NCI-H2081 (cell line): ENCODE data around the gene DCST2.
"Not testable (repeated sequence)": the region's sequence is repeated elsewhere in the genome, so short reads cannot be mapped to it uniquely, and the experiment has no call there.

Source experiments
- DNase-seq, 2 experiments: peaks; one replicate each; lab custom pipeline; 2025; lab: John Stamatoyannopoulos, UW

Gene DCST2

DNA sequence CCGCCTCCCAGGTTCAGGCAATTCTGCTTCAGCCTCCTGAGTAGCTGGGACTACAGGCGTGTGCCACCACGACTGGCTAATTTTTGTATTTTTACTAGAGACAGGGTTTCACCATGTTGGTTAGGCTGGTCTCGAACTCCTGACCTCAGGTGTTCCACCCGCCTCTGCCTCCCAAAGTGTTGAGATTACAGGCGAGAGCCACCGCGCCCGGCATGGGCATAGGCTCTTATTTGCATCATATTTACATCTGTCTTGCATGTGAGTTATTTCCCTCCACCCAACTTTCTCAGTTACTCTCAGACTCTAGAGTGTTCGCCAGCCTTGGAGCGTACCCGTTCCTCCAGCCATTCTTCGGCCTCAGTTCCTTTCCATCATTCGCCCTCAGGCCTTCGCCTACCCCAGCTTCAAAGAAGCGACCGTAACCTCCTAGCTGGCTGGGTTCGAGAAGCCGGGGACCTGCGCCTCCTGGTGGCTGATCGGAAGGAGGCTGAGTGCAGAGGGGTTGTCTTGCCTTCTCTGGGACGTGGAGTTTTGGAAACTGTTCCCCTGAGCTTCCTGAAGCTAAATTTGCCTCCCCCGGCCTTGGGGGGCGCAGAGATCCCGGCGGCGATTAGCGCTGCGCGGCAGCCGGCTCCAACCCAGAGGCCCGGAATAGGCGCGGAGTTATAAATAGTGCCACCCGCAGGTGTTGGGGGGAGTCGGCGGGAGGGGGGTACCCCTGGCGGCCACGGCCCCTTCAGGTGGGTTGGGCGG is 34.6 kb downstream of the DCST2 start:
- DNase-seq: peak; percentile 77 to 82

DNA sequence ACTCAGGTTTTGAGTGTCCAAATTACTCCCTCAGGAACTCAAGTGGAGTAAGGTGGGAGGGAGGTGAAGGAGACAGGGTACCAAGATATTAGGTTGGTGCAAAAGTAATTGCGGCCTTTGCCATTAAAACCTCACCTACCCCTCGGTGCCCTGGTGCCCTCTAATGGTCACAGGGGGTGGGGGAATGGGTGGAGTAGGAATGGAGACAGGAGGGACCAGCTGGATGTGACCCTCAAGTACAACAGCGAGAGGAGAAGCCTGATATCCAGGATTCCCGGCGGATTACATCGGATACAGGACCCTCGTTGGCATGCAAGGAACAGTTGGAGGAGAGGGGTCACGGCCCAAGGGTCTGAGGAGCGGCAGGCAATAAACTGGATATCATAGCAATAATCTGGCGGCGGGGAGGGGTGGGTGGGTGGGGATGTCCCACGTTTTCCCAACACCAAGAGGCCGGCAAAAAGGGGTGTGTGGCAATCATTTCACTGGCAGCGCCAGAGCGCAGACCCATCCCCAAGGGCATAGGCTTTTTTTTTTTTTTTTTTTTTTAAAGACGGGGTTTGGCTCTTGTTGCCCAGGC is 35.3 kb downstream of the DCST2 start:
- no peak for DNase-seq

DNA sequence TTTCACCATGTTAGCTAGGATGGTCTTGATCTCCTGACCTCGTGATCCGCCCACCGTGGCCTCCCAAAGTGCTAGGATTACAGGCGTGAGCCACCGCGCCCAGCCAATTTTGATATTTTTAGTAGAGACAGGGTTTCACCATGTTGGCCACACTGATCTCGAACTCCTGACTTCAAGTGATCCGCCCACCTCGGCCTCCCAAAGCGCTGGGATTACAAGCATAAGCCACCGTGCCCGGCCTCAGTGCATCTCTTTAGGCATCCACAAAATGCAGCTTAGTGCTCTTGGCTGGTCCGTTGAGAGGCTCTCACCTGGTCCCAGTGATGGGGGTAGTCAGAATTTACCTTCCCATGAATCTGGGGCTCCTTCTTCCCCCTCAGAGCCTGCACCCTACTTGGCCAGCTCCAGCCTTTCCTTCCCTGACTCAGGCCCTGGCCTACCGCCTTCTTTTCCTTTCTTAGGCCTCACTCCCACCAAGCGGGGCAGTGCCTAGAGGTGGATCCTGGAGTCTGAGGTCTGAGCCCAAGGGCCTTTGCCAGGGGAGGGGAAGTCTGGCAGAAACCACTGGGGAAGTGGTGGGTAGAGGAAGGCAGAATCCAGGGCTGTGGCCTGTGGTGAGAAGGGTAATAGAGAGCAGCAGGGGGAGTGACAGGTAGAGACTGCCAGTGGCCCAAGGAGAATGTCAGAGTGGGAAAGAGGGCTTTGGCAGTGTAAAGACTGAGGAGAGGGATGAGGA is 36.4 kb downstream of the DCST2 start:
- no peak for DNase-seq

DNA sequence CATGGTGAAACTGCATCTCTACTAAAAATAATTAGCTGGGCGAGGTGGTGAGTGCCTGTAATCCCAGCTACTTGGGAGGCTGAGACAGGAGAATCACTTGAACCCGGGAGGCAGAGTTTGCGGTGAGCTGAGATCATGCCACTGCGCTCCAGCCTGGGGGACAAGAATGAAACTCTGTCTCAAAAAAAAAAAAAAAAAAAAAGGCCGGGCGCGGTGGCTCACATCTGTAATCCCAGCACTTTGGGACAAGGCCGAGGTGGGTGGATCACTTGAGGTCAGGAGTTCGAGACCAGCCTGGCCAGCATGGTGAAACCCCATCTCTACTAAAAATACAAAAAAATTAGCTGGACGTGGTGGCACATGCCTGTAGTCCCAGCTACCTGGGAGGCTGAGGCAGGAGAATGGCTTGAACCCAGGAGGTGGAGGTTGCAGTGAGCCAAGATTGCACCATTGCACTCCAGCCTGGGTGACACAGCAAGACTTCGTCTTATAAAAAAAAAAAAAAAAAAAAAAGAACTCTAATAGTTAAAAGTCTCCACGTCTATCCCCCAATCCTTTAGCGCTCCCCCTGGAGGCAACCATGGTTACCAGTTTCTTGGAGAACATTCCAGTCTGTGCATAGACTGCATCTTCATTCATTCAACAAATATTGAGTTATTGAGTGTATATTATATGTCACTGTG is 38.1 kb downstream of the DCST2 start:
- not testable (repeated sequence) for DNase-seq

DNA sequence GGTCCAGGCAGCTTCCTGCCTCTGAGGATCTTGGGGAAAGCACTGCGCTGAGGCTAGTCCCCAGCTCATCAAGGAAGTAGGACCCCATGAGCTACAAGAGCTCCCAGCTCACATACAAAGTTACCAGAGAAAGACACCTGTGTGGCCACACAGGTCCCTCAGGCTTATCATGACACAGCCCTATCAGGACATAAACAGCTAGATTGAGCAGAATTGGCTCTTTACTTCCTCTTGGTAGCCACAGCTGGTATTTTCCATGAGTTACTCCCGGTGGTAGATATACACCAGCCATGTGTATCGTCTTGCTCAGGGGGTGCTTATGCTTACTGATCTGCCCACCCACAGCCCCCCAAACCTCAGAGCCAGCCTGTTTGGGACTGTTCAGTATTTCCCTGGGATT is 39.0 kb downstream of the DCST2 start:
- DNase-seq: no peak

DNA sequence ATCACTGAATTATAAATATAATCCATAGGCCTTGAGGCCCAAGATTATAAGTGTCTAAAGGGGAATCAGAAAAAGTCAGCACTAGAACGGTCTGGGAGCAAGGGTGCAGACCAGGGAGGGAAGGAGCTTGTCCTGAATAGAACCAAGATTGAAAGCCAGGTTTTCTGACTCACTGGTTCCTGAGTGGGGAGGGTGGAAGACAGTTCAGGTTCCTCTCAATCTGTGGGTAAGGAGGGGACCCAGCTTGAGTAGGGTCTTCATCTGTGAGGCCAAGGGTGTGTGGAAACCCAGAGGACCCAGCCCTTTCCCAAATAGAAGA is 39.4 kb downstream of the DCST2 start:
- DNase-seq: no peak

DNA sequence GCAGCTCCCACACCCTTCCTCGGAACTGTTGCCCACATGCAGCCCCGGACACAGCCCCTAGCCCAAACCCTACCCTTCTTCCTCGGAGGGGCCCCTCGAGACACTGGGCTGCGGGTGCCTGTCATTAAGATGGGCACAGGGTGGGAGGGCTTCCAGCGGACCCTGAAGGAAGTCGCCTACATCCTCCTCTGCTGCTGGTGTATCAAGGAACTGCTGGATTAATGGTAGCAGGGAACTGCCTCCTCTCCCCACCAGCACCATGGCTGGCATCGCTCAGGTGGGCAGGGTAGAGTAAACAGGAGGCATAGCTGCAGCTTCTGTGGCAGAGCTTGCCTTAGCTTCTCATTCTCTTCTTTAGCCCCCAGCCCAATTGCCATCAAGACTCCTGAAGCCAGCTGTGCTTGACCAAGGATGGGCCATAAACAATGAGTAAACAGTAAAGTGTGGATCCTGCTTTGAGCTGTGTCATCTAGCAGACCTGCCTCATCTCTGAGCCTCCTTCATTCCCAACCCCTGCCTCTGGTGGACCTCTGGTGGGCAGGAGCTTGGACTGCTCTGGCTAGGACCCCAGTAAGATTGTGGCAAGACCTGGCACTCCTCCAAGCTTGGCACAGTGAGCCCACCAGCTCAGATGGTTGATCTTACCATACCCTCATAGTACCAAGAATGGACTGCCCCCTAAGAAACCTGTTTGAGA is 39.9 kb downstream of the DCST2 start, which contains the start of gene LENEP:
Gene LENEP (plus strand): TSS at position 15 of the 697 bp plus-strand sequence. CDS start 22 bp downstream, at position 37.
- DNase-seq: no peak

DNA sequence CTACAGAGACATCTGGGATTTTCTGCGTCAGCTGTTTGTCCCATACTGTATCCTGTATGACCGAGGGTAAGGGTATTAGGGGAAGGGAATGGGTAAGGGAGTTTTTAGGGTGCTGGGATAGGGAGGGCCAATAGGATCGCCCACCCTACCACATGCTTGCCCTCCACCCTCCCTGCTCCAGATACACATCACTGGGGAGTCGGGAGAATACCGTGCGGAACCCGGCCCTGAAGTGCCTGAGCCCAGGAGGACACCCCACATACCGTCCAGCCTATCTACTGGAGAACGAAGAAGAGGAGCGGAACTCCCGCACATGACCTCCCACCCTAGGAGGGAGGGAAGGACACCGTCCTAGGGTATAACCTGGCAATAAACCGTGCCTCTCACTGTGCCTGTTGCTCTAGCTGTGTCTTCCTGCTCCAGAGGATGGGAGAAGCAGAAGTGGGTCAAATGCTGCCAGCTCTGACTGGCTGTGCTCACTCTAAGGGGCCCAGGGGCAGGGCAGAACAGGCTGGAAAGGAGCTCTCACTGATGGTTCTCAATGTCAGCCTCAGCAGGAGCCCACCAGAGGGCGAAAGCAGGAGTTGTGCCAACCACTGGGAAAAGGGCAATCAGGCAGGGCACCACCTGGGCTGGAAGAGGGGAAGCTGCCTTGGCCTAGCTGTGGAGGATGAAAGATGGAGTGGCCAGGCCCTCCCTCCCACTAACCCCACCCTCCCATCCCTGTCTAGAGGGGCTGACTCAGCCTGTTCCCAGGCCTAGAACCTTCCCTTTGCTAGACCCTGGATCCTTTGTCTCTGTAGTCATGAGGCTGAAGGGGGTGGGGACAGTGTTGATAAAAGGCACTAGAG is 40.6 kb downstream of the DCST2 start:
- DNase-seq: peak in 1 of 2 experiments; percentile 19

DNA sequence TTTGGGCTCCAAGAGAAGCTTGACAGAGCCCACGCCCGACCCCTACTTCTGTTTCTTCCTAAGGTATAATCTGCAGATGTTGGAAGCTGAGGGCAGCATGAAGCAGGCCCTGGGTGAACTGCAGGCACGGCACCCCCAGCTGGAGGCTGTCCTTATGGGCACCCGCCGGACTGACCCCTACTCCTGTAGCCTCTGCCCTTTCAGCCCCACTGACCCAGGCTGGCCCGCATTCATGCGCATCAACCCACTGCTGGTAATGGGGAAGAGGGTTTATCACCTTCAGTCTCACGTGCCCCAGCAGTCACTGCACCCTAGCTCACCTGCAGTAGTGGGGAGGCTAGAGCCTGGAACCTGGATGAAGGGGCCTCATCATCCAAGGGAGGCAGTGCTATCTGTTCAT is 43.3 kb downstream of the DCST2 start:
- DNase-seq: no peak

DNA sequence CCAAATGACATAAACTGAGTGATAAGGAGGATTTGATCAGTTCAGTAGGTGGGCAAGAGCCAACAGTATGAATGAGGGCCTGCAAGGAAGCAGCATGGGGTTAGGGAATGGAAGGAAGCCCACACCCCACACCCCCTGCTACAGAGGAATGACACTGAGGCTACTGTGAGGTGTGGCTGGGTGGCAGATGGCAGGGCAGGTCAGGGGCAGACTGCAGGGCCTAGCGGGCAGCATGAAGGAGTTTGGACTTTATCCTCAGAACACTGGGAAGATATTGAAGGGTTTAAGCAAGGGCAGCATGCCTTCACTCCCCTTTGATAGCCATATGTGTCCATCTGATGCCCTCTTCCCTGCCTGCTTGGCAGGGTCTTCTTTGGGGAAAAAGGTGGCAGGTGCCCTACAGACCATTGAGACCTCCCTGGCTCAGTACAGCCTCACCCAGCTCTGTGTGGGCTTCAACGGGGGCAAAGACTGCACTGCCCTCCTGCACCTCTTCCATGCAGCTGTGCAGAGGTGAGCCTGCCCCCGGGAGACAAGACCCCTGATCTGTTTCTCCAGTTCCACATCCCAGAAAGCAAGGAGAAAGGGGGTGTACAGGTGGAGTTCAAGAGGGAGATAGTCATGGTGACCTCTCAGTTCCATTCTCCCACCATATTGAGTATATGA is 44.3 kb downstream of the DCST2 start:
- DNase-seq: no peak

DNA sequence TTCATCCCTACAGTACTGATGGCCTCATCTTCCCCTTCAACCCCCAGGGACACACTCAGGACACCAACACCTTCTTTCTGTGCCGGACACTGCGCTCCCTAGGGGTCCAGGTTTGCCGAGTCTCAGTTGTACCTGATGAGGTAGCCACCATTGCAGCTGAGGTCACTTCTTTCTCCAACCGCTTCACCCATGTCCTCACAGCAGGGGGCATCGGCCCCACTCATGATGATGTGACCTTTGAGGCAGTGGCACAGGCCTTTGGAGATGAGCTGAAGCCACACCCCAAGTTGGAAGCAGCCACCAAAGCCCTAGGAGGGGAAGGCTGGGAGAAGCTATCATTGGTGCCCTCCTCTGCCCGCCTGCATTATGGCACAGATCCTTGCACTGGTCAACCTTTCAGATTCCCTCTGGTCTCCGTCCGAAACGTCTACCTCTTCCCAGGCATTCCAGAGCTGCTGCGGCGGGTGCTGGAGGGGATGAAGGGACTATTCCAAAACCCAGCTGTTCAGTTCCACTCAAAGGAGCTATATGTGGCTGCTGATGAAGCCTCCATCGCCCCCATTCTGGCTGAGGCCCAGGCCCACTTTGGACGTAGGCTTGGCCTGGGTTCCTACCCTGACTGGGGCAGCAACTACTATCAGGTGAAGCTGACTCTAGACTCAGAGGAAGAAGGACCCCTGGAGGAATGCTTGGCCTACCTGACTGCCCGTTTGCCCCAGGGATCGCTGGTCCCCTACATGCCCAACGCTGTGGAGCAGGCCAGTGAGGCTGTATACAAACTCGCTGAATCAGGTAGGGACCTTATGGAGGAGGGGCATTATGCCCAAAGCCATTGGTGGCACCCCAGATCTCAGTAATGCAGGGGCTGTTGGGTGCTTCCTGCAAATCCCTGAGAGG is 45.3 kb downstream of the DCST2 start:
- no peak for DNase-seq

DNA sequence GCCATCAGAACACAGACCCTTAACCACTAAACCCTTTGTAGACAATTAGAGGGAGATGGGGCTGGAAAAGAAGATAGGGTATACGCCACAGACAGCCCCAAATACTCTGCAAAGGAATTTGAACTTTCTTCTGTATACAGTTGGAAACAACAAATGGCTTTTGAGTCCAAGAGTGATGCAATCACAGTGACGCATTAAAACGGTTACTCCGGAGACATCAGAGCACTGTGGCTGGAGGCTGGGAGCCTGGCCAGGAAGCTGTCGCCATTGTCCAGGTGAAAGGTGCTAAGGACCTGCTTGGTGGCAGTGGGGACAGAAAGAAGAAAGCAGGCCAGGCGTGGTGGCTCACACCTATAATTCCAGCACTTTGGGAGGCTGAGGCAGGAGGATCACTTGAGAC is 46.3 kb downstream of the DCST2 start:
- no peak for DNase-seq

DNA sequence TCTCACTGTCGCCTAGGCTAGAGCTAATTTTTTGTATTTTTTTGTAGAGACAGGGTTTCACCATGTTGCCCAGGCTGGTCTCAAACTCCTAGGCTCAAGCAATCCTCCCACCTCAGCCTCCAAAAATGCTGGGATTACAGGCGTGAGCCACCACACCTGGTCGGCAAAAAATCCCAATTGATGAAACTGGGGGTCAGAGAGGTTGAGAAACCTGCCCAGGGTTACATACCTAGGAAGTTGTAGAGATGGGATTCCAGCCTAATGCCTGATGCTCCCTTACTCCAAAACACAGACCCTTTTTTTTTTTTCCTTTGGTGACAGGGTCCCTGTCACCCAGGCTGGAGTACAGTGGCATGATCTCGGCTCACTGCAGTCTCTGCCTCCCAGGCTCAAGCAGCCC is 46.8 kb downstream of the DCST2 start:
- not testable (repeated sequence) for DNase-seq

DNA sequence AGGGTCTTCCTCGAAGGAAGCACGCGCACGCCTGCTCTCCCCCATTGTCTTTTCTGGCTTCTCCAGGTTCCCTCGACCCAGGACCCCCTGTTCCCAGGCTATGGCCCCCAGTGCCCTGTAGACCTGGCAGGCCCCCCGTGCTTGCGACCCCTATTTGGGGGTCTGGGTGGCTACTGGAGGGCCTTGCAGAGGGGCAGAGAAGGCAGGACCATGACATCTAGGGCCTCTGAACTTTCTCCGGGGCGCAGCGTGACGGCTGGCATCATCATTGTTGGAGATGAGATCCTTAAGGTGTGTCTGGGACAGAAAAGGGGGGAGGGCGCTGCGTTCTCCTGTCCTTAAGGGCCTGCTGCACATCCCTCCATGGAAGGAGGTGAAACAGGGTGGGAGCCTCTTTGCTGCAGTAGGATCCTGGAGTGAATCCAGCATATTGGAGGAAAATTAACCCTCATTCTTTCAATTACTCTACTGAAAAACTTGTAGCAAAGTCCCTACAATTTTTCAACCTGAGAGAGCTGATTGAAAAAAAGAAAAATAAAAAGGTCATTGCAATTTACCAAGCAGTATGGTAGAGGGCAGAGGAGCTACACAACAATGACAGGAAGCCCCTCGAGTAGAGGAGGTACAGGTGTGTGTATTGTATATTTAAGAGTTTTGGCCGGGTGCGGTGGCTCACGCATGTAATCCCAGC is 49.7 kb downstream of the DCST2 start:
- peak in 1 of 2 experiments; percentile 30 for DNase-seq

DNA sequence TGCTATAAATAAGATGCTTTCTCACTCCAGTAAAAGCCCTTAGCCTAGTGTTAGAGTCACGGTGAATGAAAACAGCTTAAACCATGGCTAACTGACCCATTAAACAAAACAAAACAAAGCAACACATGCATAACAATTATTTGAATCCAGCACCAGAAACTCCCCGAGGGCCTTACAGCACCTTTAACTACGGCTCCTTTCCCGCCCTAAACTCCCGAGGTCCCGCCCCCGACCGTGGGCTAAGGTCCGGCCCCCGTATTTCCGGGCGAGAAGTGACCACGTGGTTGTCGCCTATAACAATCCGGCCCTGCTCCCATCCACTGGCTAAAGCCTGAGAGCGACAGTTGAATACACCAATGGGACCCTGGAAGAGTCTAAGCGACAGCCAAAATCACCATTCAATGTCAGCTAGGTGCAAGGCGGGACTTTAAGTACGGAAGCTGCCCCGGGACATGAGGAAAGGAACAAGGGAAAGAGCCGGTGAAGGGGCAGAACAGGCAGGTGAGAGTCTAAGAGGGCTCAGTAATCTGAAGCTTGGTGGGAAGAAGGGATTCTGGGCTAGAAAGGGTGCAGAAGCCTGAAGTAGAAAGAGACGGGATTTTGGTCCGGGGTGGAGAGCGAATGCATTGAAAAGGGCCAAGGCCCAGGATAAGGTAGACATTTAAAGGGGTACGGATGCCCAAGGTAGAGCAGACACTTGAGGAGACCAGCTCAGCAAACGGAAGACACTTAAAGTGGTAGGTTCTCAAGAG is 50.5 kb downstream of the DCST2 start, which contains the start of gene FLAD1:
Gene FLAD1 (plus strand): TSS at position 448 of the 752 bp plus-strand sequence. CDS start 351 bp downstream, outside the sequence.
- peak; percentile 100 for DNase-seq

DNA sequence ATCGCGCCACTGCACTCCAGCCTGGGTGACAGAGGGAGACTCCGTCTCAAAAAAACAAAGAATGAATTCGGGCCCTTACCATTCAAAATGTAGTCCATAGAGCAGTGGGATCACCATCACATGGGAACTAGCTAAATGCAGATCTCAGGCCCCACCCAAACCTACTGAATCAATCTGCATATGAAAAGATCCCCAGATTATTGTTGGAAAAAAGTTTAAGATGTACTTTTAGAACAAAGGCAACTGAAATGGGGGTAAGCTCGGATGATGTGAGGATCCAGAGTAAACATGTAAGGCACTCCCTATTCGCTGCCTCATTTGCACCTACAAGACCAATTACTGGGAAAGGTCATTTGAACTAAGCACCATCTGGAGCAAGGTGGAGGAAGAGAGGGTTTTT is 51.2 kb downstream of the DCST2 start:
- no peak for DNase-seq

DNA sequence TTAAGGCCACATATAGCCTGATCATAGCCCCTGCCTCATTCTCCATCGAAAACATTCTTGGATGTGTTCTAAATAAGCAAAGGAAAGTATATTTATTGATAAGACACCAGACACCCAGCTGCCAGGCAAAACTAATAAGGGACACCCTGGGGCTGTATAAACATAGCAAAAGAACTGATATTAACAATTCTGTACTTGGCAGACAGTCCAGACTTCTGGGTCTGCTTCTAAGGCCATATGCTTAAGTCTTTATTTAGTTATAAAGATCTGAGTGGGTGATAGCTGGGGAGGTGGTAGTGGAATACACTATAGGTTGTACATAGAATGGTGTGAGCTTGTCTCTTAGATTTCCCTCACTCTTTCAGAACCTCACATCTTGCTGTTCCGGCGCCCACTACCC is 55.2 kb downstream of the DCST2 start:
- no peak for DNase-seq

DNA sequence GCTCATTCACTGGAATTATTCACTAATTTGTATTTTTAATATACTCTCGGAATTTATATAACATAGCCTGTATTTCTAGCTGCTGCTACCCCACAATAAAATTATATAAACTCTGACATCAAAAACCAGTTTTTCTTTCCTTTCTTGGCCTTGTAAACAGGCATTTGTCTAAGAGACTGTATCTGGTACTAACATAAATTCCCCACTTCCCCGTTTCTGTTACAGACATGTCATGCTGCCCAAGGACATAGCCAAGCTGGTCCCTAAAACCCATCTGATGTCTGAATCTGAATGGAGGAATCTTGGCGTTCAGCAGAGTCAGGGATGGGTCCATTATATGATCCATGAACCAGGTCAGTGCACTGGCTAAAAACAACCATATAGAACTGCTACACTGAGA is 55.8 kb downstream of the DCST2 start:
- DNase-seq: not testable (repeated sequence)
